GM18505 (cell line): ENCODE measurements around the gene FOXB2.
"Not testable (repeated sequence)": the region's sequence is repeated elsewhere in the genome, so short reads cannot be mapped to it uniquely, and the experiment has no call there.

Experiments
- ATAC-seq: cut with Tn5 transposase; IDR thresholded peaks from one replicate; pipeline ENCODE4 v1.9.1; 2021; ENCODE audit not compliant: unreplicated experiment
- POLR2A ChIP-seq: IDR thresholded peaks from 4 replicates; pipeline ENCODE4 v1.6.1; 2011; ENCODE audit warnings: borderline replicate concordance; ENCODE audit not compliant: insufficient read depth, insufficient read length; ENCODE audit errors: extremely low read depth

FOXB2 gene

DNA sequence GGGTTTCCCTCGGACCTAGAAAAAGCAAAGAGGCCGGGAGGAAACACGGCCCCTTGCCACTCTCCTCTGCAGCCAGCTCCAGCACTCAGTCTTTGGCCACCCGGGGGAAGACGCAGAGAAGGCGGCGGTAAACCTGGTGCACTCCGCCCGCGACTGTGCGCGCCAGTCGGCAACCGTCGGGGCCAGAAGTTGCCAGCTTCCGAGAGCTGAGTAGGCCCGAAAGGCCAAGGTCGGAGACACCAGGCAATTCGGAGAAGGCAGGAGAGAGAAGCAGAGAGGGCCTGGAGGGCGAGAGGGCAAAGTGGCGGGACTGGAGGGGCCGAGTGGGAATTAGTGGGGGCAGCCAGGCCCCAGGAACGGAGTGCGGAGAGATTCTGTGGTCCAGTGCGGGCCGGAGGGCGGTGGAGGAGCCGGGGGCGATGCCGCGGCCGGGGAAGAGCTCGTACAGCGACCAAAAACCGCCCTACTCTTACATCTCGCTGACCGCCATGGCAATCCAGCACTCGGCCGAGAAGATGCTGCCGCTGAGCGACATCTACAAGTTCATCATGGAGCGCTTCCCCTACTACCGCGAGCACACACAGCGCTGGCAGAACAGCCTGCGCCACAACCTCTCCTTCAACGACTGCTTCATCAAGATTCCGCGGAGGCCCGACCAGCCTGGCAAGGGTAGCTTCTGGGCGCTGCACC, at the start of gene FOXB2:
Gene FOXB2, plus strand, starts transcription at position 420 of the 690 bp plus-strand sequence. Its CDS starts 0 bp downstream, at position 420.
- no peak for TF ChIP-seq POLR2A
- no peak for ATAC-seq

DNA sequence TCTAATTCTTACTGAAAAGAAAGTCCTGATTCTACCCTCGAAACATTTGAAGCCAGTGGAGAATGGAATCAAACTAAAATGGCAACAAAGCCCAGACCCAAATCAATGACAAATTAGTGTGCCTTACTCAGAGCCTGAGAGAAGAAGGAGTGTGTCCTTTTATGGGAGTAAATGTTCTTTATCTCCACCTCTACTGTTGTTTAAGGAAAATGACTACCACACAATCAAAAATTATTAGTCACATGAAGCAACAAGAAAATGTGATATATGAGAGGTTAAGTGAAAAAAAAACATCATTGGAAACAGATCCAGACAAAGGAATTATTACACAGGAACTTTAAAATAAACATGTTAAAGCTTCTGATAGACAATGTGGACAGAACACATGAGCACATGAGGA, 49.7 kb upstream of the FOXB2 start:
- no peak for TF ChIP-seq POLR2A
- no peak for ATAC-seq

DNA sequence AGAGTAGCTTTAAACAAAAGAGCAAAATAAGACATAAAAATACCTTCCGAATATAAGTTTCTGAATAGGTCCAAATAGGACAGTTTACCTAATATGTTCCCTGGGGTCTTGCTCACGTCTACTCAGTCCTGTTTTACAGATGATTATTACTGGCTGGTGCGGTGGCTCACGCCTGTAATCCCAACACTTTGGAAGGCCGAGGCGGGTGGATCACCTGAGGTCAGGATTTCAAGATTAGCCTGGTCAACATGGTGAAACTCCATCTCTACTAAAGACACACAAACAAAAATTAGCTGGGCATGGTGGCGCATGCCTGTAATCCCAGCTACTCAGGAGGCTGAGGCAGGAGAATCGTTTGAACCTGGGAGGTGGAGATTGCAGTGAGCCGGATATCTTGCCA, 40.6 kb upstream of the FOXB2 start:
- ATAC-seq: not testable (repeated sequence)

DNA sequence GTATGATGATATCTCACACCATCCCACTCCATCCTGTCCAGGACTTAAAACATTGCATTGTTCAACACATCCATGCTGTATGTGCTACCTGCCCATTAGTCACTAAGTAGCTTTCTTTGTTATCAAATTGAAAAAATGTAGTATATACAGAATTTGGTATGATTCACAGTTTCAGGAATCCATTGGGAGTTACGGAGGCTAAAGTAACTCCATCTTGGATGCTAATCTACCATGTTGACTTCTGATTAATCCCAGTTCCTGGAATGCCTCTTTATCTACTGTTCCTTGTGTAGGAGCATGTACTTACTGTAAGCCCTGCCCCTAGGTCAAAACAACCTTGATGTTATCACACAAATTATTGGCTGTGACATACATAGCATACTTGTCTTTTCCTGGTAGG, 38.9 kb upstream of the FOXB2 start:
- no peak for TF ChIP-seq POLR2A
- ATAC-seq: no peak

DNA sequence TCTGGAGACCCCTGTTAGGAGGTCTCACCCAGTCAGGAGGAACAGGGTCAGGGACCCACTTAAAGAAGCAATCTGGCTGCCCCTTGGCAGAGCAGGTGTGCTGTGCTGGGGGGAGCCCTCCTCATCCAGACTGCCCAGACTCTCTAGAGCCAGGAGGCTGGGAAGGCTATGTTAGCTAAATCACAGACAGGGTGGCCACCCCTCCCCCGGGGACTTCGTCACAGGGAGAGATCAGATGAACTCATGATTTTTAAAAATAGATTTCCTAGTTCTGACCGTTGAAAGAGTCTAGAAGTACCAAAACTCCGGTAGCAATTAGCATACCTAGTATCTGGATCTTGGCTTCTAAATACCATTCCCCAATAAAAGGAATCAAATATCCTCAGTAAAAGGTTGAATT, 35.0 kb upstream of the FOXB2 start:
- ATAC-seq: no peak
- no peak for TF ChIP-seq POLR2A

GRCh38 chr9:76985581-76985980, 33.9 kb upstream of the FOXB2 start:
- ATAC-seq: no peak
- TF ChIP-seq POLR2A: no peak

DNA sequence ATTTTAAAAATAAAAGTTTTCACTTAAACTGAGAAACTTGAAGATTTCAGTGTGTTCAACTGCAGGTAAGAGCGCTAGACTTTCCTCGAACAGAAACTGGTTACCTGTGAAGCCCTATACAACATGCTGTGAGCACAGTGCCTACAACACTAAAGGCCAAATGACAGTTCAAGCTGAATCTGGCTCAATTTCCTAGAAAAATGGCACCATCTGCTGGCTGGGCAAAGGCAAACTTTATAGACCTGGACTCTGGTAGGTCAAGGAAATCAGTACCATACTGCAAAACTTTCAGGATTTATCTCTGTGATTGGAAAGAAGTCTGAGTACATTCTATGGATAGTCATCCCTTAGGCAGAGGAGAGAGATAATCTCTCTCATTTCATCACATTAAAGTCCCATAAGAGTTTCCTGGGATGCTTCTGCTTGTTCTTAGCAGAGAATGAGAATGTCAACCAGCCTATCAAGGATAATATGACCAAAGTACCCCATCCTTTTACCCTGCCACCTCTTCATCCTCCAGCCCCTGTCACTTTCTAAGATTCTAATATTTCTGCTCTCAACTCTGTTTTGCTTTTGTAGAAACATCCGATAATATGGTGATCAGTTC, 31.8 kb upstream of the FOXB2 start:
- ATAC-seq: no peak
- no peak for TF ChIP-seq POLR2A

GRCh38 chr9:76988941-76989340, 30.5 kb upstream of the FOXB2 start:
- TF ChIP-seq POLR2A: no peak
- no peak for ATAC-seq

GRCh38 chr9:76989501-76989900, 30.0 kb upstream of the FOXB2 start:
- no peak for TF ChIP-seq POLR2A
- no peak for ATAC-seq

- no peak for ATAC-seq
Measured at GRCh38 chr9:76996700-76997099, 22.8 kb upstream of the FOXB2 start.

DNA sequence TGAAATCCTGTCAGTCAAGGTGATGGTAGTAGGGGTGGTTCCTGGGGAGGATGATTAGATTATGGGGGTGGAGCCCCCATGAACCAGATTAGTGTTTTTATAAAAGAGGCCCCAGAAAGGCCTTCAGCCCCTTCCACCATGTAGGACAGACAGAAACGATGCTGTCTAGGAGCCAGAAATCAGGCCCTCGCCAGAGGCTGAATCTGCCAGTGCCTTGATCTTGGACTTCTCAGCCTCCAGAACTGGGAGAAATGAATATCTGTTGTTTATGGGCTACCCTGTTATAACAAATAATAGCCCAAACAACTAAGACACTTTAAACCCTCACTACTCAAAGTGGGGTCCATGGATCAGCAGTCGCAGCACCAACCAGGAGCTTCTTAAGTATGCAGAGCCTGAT, 20.2 kb upstream of the FOXB2 start:
- TF ChIP-seq POLR2A: no peak
- ATAC-seq: no peak

More at GRCh38 chr9:76996700-76997099, 22.8 kb upstream of the FOXB2 start:
- no peak for TF ChIP-seq POLR2A

DNA sequence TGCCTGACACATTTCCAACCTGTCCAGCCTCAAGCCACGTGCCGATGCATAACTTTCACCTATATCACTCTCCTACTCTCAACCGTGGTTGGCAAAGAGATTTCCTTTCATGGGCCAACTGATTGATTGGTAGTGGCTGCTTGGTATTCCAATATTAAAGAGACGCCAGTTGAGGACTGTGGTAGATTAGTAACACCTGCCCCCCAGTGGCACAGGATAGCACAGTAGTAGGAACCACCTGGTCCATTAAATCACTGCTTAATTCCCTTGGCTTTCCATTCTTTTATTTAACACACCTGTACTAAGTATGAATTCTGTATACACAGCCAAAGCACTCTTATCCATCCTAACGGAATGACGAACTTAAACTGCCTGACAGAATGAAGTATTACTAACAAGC, 19.1 kb upstream of the FOXB2 start:
- ATAC-seq: no peak
- no peak for TF ChIP-seq POLR2A

DNA sequence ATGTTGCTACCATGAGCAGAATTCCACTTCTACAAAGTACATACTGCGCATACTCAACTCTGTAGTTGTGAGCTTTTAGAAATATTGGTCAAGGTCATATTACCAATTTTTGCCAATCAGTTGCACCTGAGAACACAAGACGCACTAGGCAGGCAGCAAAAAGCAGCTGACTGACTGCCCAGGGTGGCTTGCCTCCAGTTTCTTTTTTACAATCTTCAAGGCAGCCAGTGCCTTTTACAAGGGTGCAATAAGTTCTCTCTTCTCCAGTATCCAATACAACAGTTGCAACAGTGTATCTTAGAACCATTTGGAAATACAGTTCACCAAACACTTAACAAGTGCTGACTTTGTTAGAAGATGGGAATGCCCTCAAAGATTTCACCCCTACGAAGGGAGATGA, 16.1 kb upstream of the FOXB2 start:
- TF ChIP-seq POLR2A: no peak
- no peak for ATAC-seq

DNA sequence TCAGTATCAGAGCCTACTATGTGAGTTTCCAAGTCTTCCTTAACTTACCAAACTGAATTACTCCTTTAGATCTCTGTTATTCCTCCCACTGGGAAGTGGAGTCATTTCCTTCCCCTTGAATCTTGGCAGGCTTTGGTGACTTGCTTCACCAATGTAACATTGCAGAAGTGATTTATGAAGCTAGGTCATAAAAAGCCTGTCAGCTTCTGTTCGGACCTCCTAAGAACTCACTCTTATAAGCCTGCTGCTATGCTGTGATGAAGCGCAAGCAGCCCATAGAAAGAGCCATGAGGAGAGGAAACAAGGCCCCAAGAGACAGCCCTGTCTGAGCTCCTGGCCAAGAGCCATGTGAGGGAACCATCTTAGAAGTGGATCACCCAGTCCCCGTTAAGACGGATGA, 14.2 kb upstream of the FOXB2 start:
- TF ChIP-seq POLR2A: no peak
- no peak for ATAC-seq
